Kidney (tissue), 14 donors: ENCODE results near the gene PLEKHG3. TPM values are rescaled to one million over a fixed set of nuclear protein-coding genes. Genes with fewer than 3 reads are reported as not detected.

Source experiments
- DNase-seq, 5 donors: peaks; one replicate each; pipeline ENCODE4 v3.0.0-alpha.2; 2013 to 2020
- FAIRE-seq: peaks from 2 replicates; lab custom pipeline; 2012; peaks lifted over from hg19 to GRCh38; lab: Jason Lieb, UNC
- H3K27ac ChIP-seq, 2 donors: one replicate each; pipeline ENCODE4 v1.7.0; 2013; ENCODE audit warnings: low read depth in 2 of 2, low read length in 2 of 2, inconsistent platforms in 1 of 2
- H3K27me3 ChIP-seq: one replicate; pipeline ENCODE4 v1.7.1; 2013; ENCODE audit warnings: low read length, inconsistent platforms; ENCODE audit not compliant: control insufficient read depth, insufficient read depth
- H3K36me3 ChIP-seq, 3 donors: one replicate each; pipeline versions ENCODE4 v1.7.0 to v1.7.1; 2013; ENCODE audit warnings: low read length in 3 of 3, control low read depth in 1 of 3, inconsistent platforms in 1 of 3; ENCODE audit not compliant: insufficient read depth in 3 of 3, control insufficient read depth in 2 of 3
- H3K4me1 ChIP-seq, 3 donors: one replicate each; pipeline versions ENCODE4 v1.7.0 to v1.7.1; 2013; ENCODE audit warnings: low read length in 3 of 3, inconsistent platforms in 1 of 3, low read depth in 1 of 3; ENCODE audit not compliant: control insufficient read depth in 2 of 3, insufficient read depth in 2 of 3
- H3K4me3 ChIP-seq, 3 donors: one replicate each; pipeline versions ENCODE4 v1.7.0 to v1.8.1; 2013; ENCODE audit warnings: low read length in 3 of 3, control low read depth in 1 of 3, inconsistent platforms in 1 of 3
- H3K9ac ChIP-seq, 3 donors: one replicate each; pipeline versions ENCODE4 v1.7.0 to v1.7.1; 2013; ENCODE audit warnings: low read length in 3 of 3, control low read depth in 1 of 3, inconsistent platforms in 1 of 3
- H3K9me3 ChIP-seq, 3 donors: one replicate each; pipeline versions ENCODE4 v1.7.0 to v1.7.1; 2013; ENCODE audit warnings: low read length in 3 of 3, control low read depth in 1 of 3, inconsistent platforms in 1 of 3; ENCODE audit not compliant: control insufficient read depth in 2 of 3, insufficient read depth in 1 of 3
- intact Hi-C: fragments of 100-400 bp; cut with DNase I; formaldehyde crosslinking; loops from one replicate; pipeline ENCODE4 v1.11.1; 2022
- polyA plus RNA-seq: library from polyadenylated mRNA; stranded (reverse); fragments of 350-450 nt; fragmentation: Illumina TruSeq; extraction: RNeasy Lipid Tissue Mini Kit (QIAGEN cat#74804); gene quantifications from one replicate; pipeline ENCODE4 v1.2.3, GENCODE V29; 2014; ENCODE audit warnings: low read depth, low replicate concordance; ENCODE audit not compliant: insufficient read depth
- total RNA-seq: library from RNA; stranded (reverse); fragmentation: NEBNext Ultra II Directional; extraction: Animal tissue kit (Norgen Biotek cat#: 25700); gene quantifications from one replicate; pipeline ENCODE4 v1.2.1, GENCODE V29; 2021
- TF ChIP-seq, protein P1 (sequence below): IDR thresholded peaks from 3 replicates; pipeline ENCODE4 v1.5.1; 2012; ENCODE audit warnings: mild to moderate bottlenecking, moderate library complexity, borderline replicate concordance; ENCODE audit not compliant: insufficient read depth; ENCODE audit errors: extremely low read depth
- donor health status: control.
- donor health status: control.
- donor health status: control.
- donor health status: control.
- donor health status: control.
- donor health status: DM: yes; HTN: yes; CAD: no.
- donor health status: Normal renal cell carcinoma (clear cell type).

PLEKHG3 gene
- total and polyA plus RNA-seq, 2 donors from 2014 or later = 51.9 to 127 TPM

DNA sequence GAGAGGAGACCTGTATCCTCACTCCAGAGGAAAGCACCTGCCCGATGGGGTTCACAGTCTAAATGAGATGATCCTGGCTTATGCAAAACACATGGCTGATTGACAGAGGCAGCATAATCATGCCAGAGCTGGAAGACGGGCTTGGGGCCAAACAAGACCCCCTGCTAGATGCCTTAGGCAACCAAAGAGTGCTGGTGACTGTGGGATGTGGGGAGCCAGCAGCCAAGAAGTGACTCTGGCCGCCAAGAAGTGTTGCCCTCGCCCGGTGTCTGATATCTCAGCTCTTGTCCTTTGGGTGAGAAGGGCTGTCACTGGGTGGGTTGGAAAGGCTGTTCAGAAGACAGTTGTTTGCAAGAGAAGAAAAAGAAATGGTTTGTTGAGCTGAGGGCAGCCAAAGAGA lies 56.7 kb downstream of the PLEKHG3 start:
- no peaks in the 10 kb centered on the region for H3K36me3 ChIP-seq
- DNase-seq (no peak), FAIRE-seq (no peak)
- no peak overlapping the region for H3K27ac ChIP-seq
- no peak overlapping the region for H3K9ac ChIP-seq
- H3K9me3 ChIP-seq = no peaks in the 10 kb centered on the region
- H3K4me1 ChIP-seq = peaks cover 9 to 36% (median 17%) of the 10 kb centered on the region in 3 donors
- intact Hi-C loops = no loop called here
- H3K27me3 ChIP-seq = no peaks in the 10 kb centered on the region
- H3K4me3 ChIP-seq = no peak overlapping the region
- TF ChIP-seq, protein P1, sequence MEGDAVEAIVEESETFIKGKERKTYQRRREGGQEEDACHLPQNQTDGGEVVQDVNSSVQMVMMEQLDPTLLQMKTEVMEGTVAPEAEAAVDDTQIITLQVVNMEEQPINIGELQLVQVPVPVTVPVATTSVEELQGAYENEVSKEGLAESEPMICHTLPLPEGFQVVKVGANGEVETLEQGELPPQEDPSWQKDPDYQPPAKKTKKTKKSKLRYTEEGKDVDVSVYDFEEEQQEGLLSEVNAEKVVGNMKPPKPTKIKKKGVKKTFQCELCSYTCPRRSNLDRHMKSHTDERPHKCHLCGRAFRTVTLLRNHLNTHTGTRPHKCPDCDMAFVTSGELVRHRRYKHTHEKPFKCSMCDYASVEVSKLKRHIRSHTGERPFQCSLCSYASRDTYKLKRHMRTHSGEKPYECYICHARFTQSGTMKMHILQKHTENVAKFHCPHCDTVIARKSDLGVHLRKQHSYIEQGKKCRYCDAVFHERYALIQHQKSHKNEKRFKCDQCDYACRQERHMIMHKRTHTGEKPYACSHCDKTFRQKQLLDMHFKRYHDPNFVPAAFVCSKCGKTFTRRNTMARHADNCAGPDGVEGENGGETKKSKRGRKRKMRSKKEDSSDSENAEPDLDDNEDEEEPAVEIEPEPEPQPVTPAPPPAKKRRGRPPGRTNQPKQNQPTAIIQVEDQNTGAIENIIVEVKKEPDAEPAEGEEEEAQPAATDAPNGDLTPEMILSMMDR = no peak

DNA sequence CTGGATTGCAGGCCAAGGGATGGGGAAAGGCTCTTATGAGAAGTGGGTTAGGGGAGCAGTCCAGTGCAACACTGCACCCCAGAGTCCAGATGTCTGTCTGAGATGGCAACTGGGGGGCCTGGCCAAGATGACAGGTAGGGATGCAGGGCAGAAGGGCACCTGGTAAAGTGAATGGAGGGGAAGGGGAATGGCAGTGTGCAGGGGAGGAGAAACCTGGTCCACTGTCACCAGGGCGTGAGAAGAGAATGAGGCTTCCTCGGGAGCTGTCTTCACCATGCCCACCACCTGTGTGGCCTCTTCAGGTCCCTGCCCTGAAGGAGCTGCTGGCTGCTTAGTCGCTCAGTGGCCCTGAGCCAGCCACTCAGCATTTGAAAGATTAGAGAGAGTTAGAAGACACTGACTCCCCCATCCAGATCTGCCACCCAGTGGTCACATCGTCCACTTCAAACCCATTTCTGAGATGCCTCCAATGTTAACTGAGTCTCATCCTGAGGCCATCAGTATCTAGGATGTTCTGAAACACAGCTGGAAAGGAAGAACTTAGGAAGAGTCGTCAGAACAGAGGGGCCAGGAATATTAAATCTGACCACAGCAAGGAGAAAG lies 57.3 kb downstream of the PLEKHG3 start:
- H3K27ac ChIP-seq = peak overlapping the region; percentile 33 to 59
- peak overlapping the region in 1 of 3 donors; percentile 46 for H3K9ac ChIP-seq
- H3K4me3 ChIP-seq = no peak overlapping the region
- intact Hi-C loops = no loop called here
- no peaks in the 10 kb centered on the region for H3K36me3 ChIP-seq
- H3K27me3 ChIP-seq = no peaks in the 10 kb centered on the region
- FAIRE-seq (no peak), DNase-seq (no peak)
- TF ChIP-seq, protein P1 = no peak
- peaks cover 9 to 36% (median 17%) of the 10 kb centered on the region in 3 donors for H3K4me1 ChIP-seq
- no peaks in the 10 kb centered on the region for H3K9me3 ChIP-seq

DNA sequence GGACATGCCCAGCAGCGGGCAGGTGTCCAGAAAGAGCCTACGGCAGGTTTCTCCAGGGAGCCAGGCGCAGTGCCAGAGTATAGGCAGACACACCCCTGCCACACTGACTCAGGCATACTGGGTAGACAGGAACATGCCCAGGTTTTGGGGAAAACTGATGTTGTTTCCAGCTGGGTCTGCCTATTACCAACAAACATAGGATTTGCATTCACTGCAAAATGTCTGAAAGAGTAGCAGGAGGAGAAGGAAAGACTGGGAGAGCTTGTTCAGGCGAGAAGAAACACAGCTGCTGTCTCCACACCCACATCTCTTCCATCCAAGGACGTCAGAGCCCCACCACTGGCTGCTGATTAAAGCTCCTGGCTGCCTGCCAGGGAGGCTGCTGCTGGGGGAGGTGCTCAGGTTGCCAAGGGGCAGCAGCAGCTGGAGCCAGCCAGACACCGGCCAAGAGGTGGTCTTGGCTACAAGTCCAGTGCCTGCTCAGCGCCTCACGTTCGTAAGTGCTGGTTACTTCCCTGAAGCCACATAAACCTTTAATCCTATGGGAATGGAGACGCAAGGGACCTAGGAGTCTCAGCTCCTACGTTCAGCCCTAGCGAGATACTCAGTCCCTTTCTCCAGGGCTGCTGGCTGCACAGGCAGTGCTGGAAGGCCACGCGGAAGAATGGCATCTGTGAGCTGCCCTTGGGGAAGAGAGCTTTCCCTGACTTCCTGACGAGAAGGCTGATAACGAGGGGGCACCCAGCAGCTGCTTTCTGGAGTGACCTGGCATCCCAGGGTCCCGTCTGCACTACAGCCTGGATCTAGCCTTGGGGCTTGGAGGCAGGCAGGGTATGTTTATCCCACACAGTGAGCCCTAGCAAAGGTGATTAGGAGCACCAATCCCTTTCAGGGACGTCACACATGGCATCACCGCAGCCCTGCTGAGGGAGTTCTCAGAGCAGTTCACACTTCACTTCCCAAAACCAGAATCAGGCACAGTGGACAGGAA lies 58.1 kb downstream of the PLEKHG3 start:
- DNase-seq = peak; percentile 94 to 98 (median 97)
- Histone ChIP-seq H3K27ac (peak overlapping the region; percentile 59 to 80), H3K9ac (peak overlapping the region in 1 of 3 donors; percentile 46), H3K9me3 (no peaks in the 10 kb centered on the region), H3K36me3 (no peaks in the 10 kb centered on the region), H3K27me3 (no peaks in the 10 kb centered on the region), H3K4me3 (no peak overlapping the region), H3K4me1 (peaks cover 9 to 35% (median 17%) of the 10 kb centered on the region in 3 donors)
- TF ChIP-seq, protein P1 = no peak
- FAIRE-seq = no peak
- intact Hi-C loops = no loop called here
